SU-DHL-6 (cell line): ENCODE results near the gene S1PR1.

ENCODE experiments used
- EZH2phosphoT487 ChIP-seq: fragments of 200-600 bp; sonication (generic), shearing (Covaris generic); conservative IDR thresholded peaks from 2 replicates; pipeline ENCODE4 v1.6.1; 2018; ENCODE audit warnings: mild to moderate bottlenecking, antibody characterized with exemption, low read length, moderate library complexity, mixed read lengths
- TF ChIP-seq, protein P1 (sequence below): fragments of 200-600 bp; sonication (generic); IDR thresholded peaks from one replicate; pipeline ENCODE4 v1.5.1; 2017; ENCODE audit warnings: antibody characterized with exemption, mild to moderate bottlenecking, low read length, moderate library complexity; ENCODE audit not compliant: insufficient read depth, poor library complexity, severe bottlenecking

- TF ChIP-seq, protein P1, sequence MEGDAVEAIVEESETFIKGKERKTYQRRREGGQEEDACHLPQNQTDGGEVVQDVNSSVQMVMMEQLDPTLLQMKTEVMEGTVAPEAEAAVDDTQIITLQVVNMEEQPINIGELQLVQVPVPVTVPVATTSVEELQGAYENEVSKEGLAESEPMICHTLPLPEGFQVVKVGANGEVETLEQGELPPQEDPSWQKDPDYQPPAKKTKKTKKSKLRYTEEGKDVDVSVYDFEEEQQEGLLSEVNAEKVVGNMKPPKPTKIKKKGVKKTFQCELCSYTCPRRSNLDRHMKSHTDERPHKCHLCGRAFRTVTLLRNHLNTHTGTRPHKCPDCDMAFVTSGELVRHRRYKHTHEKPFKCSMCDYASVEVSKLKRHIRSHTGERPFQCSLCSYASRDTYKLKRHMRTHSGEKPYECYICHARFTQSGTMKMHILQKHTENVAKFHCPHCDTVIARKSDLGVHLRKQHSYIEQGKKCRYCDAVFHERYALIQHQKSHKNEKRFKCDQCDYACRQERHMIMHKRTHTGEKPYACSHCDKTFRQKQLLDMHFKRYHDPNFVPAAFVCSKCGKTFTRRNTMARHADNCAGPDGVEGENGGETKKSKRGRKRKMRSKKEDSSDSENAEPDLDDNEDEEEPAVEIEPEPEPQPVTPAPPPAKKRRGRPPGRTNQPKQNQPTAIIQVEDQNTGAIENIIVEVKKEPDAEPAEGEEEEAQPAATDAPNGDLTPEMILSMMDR: no peak
- TF ChIP-seq EZH2phosphoT487: no peak
Observed at GRCh38 chr1:101265684-101266083, 28.9 kb downstream of the S1PR1 start.
